ENCODE data around the gene SPSB1. TPM values are rescaled to one million over a fixed set of nuclear protein-coding genes. Genes with fewer than 3 reads are reported as not detected.

The SPSB1 gene
- total RNA-seq, 4 donors from 2014 or later: 30.5 to 65.0 (median 36.2) TPM

- DNase-seq: no peak
- 92 to 93% methylated on average over 16 to 17 of the region's 20 CpGs for WGBS, 2 donors
- Histone ChIP-seq H3K9me3 (no peaks in the 10 kb centered on the region), H3K4me3 (replicated peaks in 1 of 3) (no peak overlapping the region), H3K27me3 (no peaks in the 10 kb centered on the region), H3K4me1 (peaks cover 15 to 21% of the 10 kb centered on the region in 2 donors), H3K36me3 (no peaks in the 10 kb centered on the region), H3K27ac (peak overlapping the region in 2 of 3 donors; percentile 32 to 68)
- no peak for TF ChIP-seq POLR2A (IDR thresholded peaks at IDR 0.05)
- no peak for TF ChIP-seq CTCF (IDR thresholded peaks at IDR 0.05)
- intact Hi-C loops (cut with DNase I): no loop called here
Observed at GRCh38 chr1:9385801-9386573, 93.3 kb downstream of the SPSB1 start.

GRCh38 chr1:9388335-9389180, 95.9 kb downstream of the SPSB1 start:
- H3K36me3 ChIP-seq: no peaks in the 10 kb centered on the region
- WGBS, 2 donors: 73 to 75% methylated on average over 17 to 18 of the region's 18 CpGs
- H3K27ac ChIP-seq: no peak overlapping the region
- no peaks in the 10 kb centered on the region for H3K27me3 ChIP-seq
- no peak overlapping the region for H3K4me3 ChIP-seq (replicated peaks in 1 of 3)
- intact Hi-C loops (cut with DNase I): no loop called here
- H3K9me3 ChIP-seq: no peaks in the 10 kb centered on the region
- H3K4me1 ChIP-seq: peaks cover 15 to 21% of the 10 kb centered on the region in 2 donors
- no peak for DNase-seq
- TF ChIP-seq CTCF (IDR thresholded peaks at IDR 0.05) (no peak), POLR2A (IDR thresholded peaks at IDR 0.05) (no peak)

- Histone ChIP-seq H3K36me3 (no peaks in the 10 kb centered on the region), H3K9me3 (no peaks in the 10 kb centered on the region), H3K4me1 (peaks cover 5 to 9% of the 10 kb centered on the region in 2 donors), H3K27ac (no peak overlapping the region), H3K4me3 (replicated peaks in 1 of 3) (no peak overlapping the region), H3K27me3 (no peaks in the 10 kb centered on the region)
- 95 to 96% methylated on average over 7 of the region's 7 CpGs for WGBS, 2 donors
- DNase-seq: no peak
- intact Hi-C loops (cut with DNase I): no loop called here
- no peak for TF ChIP-seq CTCF (IDR thresholded peaks at IDR 0.05)
Observed at GRCh38 chr1:9389968-9390367, 97.3 kb downstream of the SPSB1 start.

- 91 to 93% methylated on average over 6 of the region's 6 CpGs for WGBS, 2 donors
- intact Hi-C loops (cut with DNase I): no loop called here
- no peaks in the 10 kb centered on the region for H3K27me3 ChIP-seq
- no peaks in the 10 kb centered on the region for H3K36me3 ChIP-seq
- no peak for DNase-seq
- H3K27ac ChIP-seq: no peak overlapping the region
- TF ChIP-seq POLR2A (IDR thresholded peaks at IDR 0.05) (no peak), CTCF (IDR thresholded peaks at IDR 0.05) (no peak)
- H3K4me1 ChIP-seq: peaks cover 0 to 4% of the 10 kb centered on the region in 2 donors
- H3K9me3 ChIP-seq: no peaks in the 10 kb centered on the region
- H3K4me3 ChIP-seq (replicated peaks in 1 of 3): no peak overlapping the region
Observed at GRCh38 chr1:9391620-9392019, 98.9 kb downstream of the SPSB1 start.

- peaks cover 0 to 4% of the 10 kb centered on the region in 2 donors for H3K4me1 ChIP-seq
- no peak overlapping the region for H3K27ac ChIP-seq
- no peaks in the 10 kb centered on the region for H3K9me3 ChIP-seq
- intact Hi-C loops (cut with DNase I): no loop called here
- no peak overlapping the region for H3K4me3 ChIP-seq (replicated peaks in 1 of 3)
- TF ChIP-seq CTCF (IDR thresholded peaks at IDR 0.05) (no peak), POLR2A (IDR thresholded peaks at IDR 0.05) (no peak)
- no peaks in the 10 kb centered on the region for H3K27me3 ChIP-seq
- WGBS, 2 donors: 68 to 91% methylated on average over 6 of the region's 6 CpGs
- DNase-seq: no peak
- H3K36me3 ChIP-seq: no peaks in the 10 kb centered on the region
Observed at GRCh38 chr1:9394010-9394409, 101.3 kb downstream of the SPSB1 start.

Measured in thyroid gland (tissue), 4 donors.